K562 treated with DMSO at 1 percent for 4 hours (cell line): ENCODE data around the gene HOXA6. TPM values are rescaled to one million over a fixed set of nuclear protein-coding genes. Genes with fewer than 3 reads are reported as not detected.

ENCODE experiments used
- total RNA-seq: library from RNA; unstranded; fragments of 300-600 nt; gene quantifications from 2 replicates; pipeline ENCODE4 v1.2.3, GENCODE V29; 2022; ENCODE audit not compliant: insufficient read depth

The HOXA6 gene
- total RNA-seq, result not detected in 2 replicates

GRCh38 chr7:27147199-27148030 lies at the start of gene HOXA6:
Gene HOXA6, minus strand, starts transcription at chr7:27147774. Its CDS starts 25 bp downstream, at chr7:27147749.

GRCh38 chr7:27185013-27185853 lies 37.7 kb upstream of the HOXA6 start, which contains the start of gene HOXA11:
Gene HOXA11, minus strand, starts transcription at chr7:27185232. Its CDS starts 88 bp downstream, at chr7:27185144.

GRCh38 chr7:27173956-27174873 lies 26.6 kb upstream of the HOXA6 start, which contains the start of gene HOXA10:
Gene HOXA10, minus strand, starts transcription at chr7:27174320. Its CDS starts 14 bp downstream, at chr7:27174306.

DNA sequence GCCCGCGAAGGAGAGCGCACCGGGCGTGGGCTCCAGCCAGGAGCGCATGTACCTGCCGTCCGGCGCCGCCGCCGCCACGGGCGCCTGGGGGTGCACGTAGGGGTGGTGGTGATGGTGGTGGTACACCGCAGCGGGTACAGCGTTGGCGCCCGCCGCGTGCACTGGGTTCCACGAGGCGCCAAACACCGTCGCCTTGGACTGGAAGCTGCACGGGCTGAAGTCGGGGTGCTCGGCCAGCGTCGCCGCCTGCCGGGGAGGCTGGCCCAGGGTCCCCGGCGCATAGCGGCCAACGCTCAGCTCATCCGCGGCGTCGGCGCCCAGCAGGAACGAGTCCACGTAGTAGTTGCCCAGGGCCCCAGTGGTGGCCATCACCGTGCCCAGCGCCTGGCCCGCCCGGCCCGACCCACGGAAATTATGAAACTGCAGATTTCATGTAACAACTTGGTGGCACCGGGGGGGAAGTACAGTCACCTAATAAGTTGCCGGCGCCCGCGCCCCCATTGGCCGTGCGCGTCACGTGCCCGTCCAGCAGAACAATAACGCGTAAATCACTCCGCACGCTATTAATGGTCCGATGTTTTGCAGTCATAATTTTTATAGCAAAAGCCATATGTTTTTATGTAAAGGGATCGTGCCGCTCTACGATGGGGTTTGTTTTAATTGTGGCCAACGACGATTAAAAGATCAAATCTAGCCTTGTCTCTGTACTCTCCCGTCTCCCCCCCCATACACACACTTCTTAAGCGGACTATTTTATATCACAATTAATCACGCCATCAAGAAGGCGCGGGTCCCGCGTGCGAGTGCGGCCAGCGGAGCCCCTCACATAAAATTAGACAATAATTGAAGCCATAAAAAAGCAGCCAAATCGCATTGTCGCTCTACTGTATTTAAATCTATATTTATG lies 17.8 kb upstream of the HOXA6 start, which contains the start of gene HOXA9:
HOXA9 (minus strand) TSS at position 449 of the 907 bp plus-strand sequence; CDS start at position 369, 80 bp downstream.

DNA sequence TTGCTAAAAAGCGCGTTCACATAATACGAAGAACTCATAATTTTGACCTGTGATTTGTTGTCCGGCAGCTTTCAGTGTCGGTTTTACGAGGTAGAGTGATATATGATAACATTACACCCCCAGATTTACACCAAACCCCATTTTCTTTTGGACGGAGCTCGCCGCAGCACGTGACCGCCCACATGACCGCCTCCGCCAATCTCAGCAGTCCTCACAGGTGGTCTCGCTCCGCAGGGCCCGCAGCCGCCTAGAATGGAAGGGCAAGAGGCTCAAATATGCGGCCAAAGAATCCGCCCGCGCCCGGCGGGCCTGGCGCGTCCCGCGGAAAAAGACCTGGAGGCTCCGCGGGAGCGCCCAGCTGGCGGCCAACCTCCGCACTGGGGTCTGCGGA lies 8.9 kb upstream of the HOXA6 start, which contains the start of gene HOXA7:
HOXA7 (minus strand) TSS at position 168 of the 391 bp plus-strand sequence; CDS start at position 38, 130 bp downstream.

DNA sequence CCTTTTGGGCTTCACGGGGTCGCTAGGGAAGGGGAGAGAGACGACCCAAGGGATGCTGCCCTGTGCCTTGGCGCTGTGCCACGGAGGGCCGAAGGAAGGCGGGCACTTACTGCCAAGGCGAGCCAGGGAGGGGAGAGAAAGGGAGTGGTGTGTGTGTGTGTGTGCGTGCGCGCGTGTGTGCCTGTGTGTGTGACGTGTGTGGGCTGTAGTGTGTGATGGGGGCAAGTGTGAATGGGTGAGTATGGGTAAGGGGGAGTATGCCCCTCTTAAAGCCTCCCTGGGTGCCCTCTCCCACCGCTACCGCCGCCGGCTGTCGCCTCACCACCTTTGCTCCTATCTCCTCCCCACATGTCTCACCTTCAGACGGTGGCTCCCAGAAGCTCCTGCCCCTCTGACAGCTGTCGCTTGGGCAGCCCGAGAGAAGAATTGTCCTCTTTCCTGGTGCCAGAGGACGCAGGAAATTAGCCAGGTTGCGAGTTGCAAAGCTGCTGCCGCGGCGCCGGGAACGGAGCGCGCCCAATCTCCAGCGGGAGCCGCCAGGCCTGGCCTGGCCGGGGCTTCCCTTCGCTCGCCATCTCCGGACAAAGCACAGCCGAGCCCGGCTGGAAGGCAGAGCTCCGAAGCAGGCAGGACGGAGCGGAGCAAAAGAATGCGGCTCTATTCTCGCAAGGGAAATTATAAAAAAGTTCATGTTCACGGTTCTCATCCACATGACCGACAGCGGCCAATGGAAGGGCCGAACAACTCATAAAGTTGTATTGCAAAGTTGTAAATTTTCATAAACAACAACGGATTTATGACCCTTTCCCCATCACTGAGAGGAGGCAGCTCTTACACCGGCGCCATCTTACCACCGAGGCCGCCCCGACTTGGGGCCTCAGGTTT lies 4.6 kb upstream of the HOXA6 start, which contains the start of gene HOXA3:
HOXA3 (minus strand) TSS at position 653 of the 885 bp plus-strand sequence. CDS start 41,943 bp downstream, outside the sequence.

GRCh38 chr7:27143023-27143949 lies 4.3 kb downstream of the HOXA6 start, which contains the start of gene HOXA5:
Gene HOXA5, minus strand, starts transcription at chr7:27143681. Its CDS starts 74 bp downstream, at chr7:27143607.

GRCh38 chr7:27130540-27131389 lies 16.8 kb downstream of the HOXA6 start, which contains the start of gene HOXA4:
Gene HOXA4, minus strand, starts transcription at chr7:27130757. Its CDS starts 24 bp downstream, at chr7:27130733.

GRCh38 chr7:27102581-27103442 lies 44.8 kb downstream of the HOXA6 start, which contains the start of gene HOXA2:
Gene HOXA2, minus strand, starts transcription at chr7:27102683. Its CDS starts 183 bp downstream, at chr7:27102500.

DNA sequence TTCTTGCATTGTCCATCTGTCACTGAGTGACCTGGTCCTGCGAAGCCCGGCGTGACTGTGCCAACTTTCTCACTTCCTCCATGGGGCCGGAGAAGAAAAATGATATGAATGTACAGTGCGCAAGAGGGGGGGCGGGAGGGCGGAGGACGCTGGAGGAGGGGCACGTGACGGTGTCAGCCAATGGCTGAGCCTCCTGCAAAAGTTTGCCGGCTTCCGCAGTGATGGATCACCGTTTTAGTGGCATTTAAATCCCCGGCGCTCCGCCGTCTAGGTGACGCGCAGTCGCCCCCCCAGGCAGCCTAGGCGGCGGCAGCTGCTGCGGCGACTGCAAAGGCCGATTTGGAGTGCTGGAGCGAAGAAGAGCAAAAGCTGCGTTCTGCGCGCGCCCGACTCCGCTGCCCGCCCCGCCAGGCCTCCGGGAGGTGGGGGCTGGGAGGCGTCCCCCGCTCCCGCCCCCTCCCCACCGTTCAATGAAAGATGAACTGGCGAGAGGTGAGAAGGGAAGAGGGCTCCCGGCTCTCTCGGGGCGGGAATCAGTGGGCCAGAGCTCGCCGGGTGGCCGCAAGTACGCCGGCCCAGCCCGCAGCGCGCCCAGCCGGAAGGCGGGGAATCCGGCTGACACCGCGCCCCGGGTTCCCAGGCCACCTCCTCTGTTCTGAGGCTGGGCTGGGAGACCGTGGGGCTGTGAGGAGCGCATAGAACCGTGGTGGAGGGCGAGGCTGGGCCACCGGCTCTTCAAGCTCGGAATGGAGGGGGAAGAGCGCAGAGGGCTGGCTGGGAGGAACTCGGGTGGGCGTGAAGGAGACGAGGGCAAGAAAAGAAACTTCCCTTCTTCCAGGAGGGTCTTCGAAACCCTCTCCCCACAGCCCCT lies 51.4 kb downstream of the HOXA6 start, which contains the start of gene HOXA1:
HOXA1 (minus strand) TSS at position 104 of the 871 bp plus-strand sequence; CDS start at position 16, 88 bp downstream.

Other genes starting within 250 kb of the HOXA6 start
- gene HOXA1, start 51.8 kb downstream of the HOXA6 start, total RNA-seq, result not detected in 2 replicates
- gene HOXA2, start 45.1 kb downstream of the HOXA6 start, total RNA-seq, result not detected in 2 replicates
- gene HOXA4, start 17.0 kb downstream of the HOXA6 start, total RNA-seq, result not detected in 2 replicates
- gene HOXA5, start 4.1 kb downstream of the HOXA6 start, total RNA-seq, result not detected in 2 replicates
- not detected in 2 replicates for gene HOXA3, start 4.8 kb upstream of the HOXA6 start, total RNA-seq
- not detected in 2 replicates for gene HOXA7, start 8.9 kb upstream of the HOXA6 start, total RNA-seq
- not detected in 2 replicates for gene HOXA9, start 17.8 kb upstream of the HOXA6 start, total RNA-seq
- not detected in 2 replicates for gene HOXA10, start 26.5 kb upstream of the HOXA6 start, total RNA-seq
- gene HOXA11, start 37.5 kb upstream of the HOXA6 start, total RNA-seq, result not detected in 2 replicates
- not detected in 2 replicates for gene HOXA13, start 52.3 kb upstream of the HOXA6 start, total RNA-seq
- gene EVX1, start 95.0 kb upstream of the HOXA6 start, total RNA-seq, result not detected in 2 replicates